K562 (cell line): ENCODE data around the gene KMO. TPM values are rescaled to one million over a fixed set of nuclear protein-coding genes. Genes with fewer than 3 reads are reported as not detected.

Experiments
- ADNP ChIP-seq: fragments of 200-800 bp; sonication (Bioruptor generic); IDR thresholded peaks from 2 replicates; pipeline ENCODE4 v1.6.1; 2016; ENCODE audit warnings: missing genetic modification characterization, missing compliant biosample characterization
- ARID1B ChIP-seq: fragments of 450-650 bp; IDR thresholded peaks from 2 replicates; pipeline ENCODE4 v1.6.1; 2016; ENCODE audit warnings: antibody characterized with exemption, mild to moderate bottlenecking, inconsistent platforms
- ARNT ChIP-seq, 2 experiments: fragments of 450-650 bp; IDR thresholded peaks; 2 replicates each; pipeline ENCODE4 v1.6.1; 2016; ENCODE audit warnings: mild to moderate bottlenecking in 1 of 2
- CHCHD3 ChIP-seq: fragments of 250-450 bp; sonication (Bioruptor Pico); IDR thresholded peaks from 2 replicates; pipeline ENCODE4 v2.1.2; 2022; ENCODE audit warnings: mild to moderate bottlenecking
- JUND ChIP-seq, 2 experiments: IDR thresholded peaks; 2 replicates in 1 of 2; 3 replicates in 1 of 2; pipeline ENCODE4 v1.6.1; 2011; ENCODE audit warnings: borderline replicate concordance in 2 of 2, low read depth in 2 of 2, low read length in 2 of 2, improper control_type of control experiment in 1 of 2, missing biosample characterization in 1 of 2, missing genetic modification characterization in 1 of 2, missing genetic modification reagents in 1 of 2
- LARP7 ChIP-seq: fragments of 450-650 bp; IDR thresholded peaks from 2 replicates; pipeline ENCODE4 v1.6.1; 2016
- RCOR1 ChIP-seq, 2 experiments: IDR thresholded peaks; 2 replicates each; pipeline ENCODE4 v1.6.1; 2012; ENCODE audit warnings: low read depth in 2 of 2, low read length in 2 of 2, borderline replicate concordance in 1 of 2, improper control_type of control experiment in 1 of 2
- SMARCC2 ChIP-seq: fragments of 450-650 bp; IDR thresholded peaks from 2 replicates; pipeline ENCODE4 v1.6.1; 2017; ENCODE audit warnings: antibody characterized with exemption, moderate library complexity, mild to moderate bottlenecking, low read depth
- SNIP1 ChIP-seq: fragments of 450-650 bp; IDR thresholded peaks from 2 replicates; pipeline ENCODE4 v1.7.1; 2017; ENCODE audit warnings: low read depth, mild to moderate bottlenecking
- TEAD4 ChIP-seq, 2 experiments: sonication (generic) in 1 of 2; formaldehyde crosslinking in 1 of 2; IDR thresholded peaks; 2 replicates each; pipeline versions ENCODE4 v1.6.1 to v1.8.0; 2012 to 2022; ENCODE audit warnings: borderline replicate concordance in 1 of 2, inconsistent platforms in 1 of 2, low read length in 1 of 2, mild to moderate bottlenecking in 1 of 2, missing genetic modification reagents in 1 of 2
- ZNF384 ChIP-seq: IDR thresholded peaks from 2 replicates; pipeline ENCODE4 v1.6.1; 2012; ENCODE audit warnings: low read depth, low read length, improper control_type of control experiment
- ZNF408 ChIP-seq: fragments of 250-450 bp; sonication (Bioruptor Pico); IDR thresholded peaks from 2 replicates; pipeline ENCODE4 v1.4.0; 2020; ENCODE audit warnings: low read depth, mild to moderate bottlenecking, moderate library complexity
- ZNF445 ChIP-seq: fragments of 250-450 bp; sonication (Bioruptor Pico); IDR thresholded peaks from 2 replicates; pipeline ENCODE4 v1.4.0; 2020; ENCODE audit warnings: low read depth, mild to moderate bottlenecking, moderate library complexity
- ZNF589 ChIP-seq: fragments of 200-800 bp; sonication (Bioruptor generic); IDR thresholded peaks from 2 replicates; pipeline ENCODE4 v1.6.1; 2016; ENCODE audit warnings: low read depth, missing genetic modification characterization, missing compliant biosample characterization
- ZNF592 ChIP-seq: fragments of 450-650 bp; IDR thresholded peaks from 2 replicates; pipeline ENCODE4 v1.6.1; 2017; ENCODE audit warnings: antibody characterized with exemption, mild to moderate bottlenecking
- polyA plus RNA-seq, 8 experiments: library from polyadenylated mRNA; depleted of rRNA in 4 of 8; stranded (reverse) in 5 of 8; unstranded in 3 of 8; fragments of >200 nt; fragmentation: Nextera tagmentation in 2 of 8; fragmentation: Illumina TruSeq in 1 of 8; extraction: Ambion mirVana in 2 of 8; extraction: Trizol in 1 of 8; gene quantifications; 2 replicates each; pipeline versions ENCODE4 v1.2.1 to v1.2.3, GENCODE V29; 2011 to 2014; ENCODE audit warnings: inconsistent platforms in 1 of 8, missing spikeins in 1 of 8
- total RNA-seq, 7 experiments: library from RNA; depleted of rRNA in 6 of 7; stranded (reverse); fragments of >200 nt in 6 of 7; fragmentation: Illumina TruSeq in 2 of 7; extraction: Trizol in 2 of 7; gene quantifications; 2 replicates each; pipeline versions ENCODE4 v1.2.1 to v1.2.3, GENCODE V29; 2011 to 2021; ENCODE audit warnings: low replicate concordance in 1 of 7
- TF ChIP-seq, protein P1 (sequence below), 2 experiments: fragments of 450-650 bp; formaldehyde crosslinking in 1 of 2; IDR thresholded peaks; 2 replicates each; pipeline versions ENCODE4 v1.4.0 to v1.6.1; 2014 to 2020; ENCODE audit warnings: mild to moderate bottlenecking in 2 of 2, borderline replicate concordance in 1 of 2, low read depth in 1 of 2

Gene KMO
- total and polyA plus RNA-seq, 9 of the 15 experiments (the other 6 are each of a cell fraction or from before 2014, with no cell fraction given) = 0.01 to 0.11 (median 0.01) TPM; not detected in 6

GRCh38 chr1:241611063-241611462, 78.9 kb downstream of the KMO start (continued):
- no peak for TF ChIP-seq ZNF445 (CRISPR knock-in tag)
- TF ChIP-seq ZNF589 (CRISPR knock-in tag) = no peak
- no peak for TF ChIP-seq LARP7
- TF ChIP-seq SNIP1 = no peak
- TF ChIP-seq CHCHD3 = no peak
- peak; percentile 68 for TF ChIP-seq JUND (IDR thresholded peaks at IDR 0.05; ENCODE audit: borderline replicate concordance, low read depth, low read length)
- TF ChIP-seq JUND (tag; IDR thresholded peaks at IDR 0.05; ENCODE audit: borderline replicate concordance, low read depth, low read length) = peak; percentile 66; the same call in 2 of the 3 replicates
- TF ChIP-seq, protein P1, sequence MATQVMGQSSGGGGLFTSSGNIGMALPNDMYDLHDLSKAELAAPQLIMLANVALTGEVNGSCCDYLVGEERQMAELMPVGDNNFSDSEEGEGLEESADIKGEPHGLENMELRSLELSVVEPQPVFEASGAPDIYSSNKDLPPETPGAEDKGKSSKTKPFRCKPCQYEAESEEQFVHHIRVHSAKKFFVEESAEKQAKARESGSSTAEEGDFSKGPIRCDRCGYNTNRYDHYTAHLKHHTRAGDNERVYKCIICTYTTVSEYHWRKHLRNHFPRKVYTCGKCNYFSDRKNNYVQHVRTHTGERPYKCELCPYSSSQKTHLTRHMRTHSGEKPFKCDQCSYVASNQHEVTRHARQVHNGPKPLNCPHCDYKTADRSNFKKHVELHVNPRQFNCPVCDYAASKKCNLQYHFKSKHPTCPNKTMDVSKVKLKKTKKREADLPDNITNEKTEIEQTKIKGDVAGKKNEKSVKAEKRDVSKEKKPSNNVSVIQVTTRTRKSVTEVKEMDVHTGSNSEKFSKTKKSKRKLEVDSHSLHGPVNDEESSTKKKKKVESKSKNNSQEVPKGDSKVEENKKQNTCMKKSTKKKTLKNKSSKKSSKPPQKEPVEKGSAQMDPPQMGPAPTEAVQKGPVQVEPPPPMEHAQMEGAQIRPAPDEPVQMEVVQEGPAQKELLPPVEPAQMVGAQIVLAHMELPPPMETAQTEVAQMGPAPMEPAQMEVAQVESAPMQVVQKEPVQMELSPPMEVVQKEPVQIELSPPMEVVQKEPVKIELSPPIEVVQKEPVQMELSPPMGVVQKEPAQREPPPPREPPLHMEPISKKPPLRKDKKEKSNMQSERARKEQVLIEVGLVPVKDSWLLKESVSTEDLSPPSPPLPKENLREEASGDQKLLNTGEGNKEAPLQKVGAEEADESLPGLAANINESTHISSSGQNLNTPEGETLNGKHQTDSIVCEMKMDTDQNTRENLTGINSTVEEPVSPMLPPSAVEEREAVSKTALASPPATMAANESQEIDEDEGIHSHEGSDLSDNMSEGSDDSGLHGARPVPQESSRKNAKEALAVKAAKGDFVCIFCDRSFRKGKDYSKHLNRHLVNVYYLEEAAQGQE (IDR thresholded peaks at IDR 0.05; ENCODE audit: borderline replicate concordance) = peak; percentile 91
- TF ChIP-seq, protein P1 (CRISPR knock-in tag; IDR thresholded peaks at IDR 0.05; ENCODE audit: low read depth) = no peak
- peak; percentile 29; the same call in 1 of the 2 replicates for TF ChIP-seq ARID1B
- TF ChIP-seq ADNP (tag) = no peak
- TF ChIP-seq RCOR1 (IDR thresholded peaks at IDR 0.05; ENCODE audit: borderline replicate concordance in 1 of 2, low read depth in 2 of 2, low read length in 2 of 2) = no peak
- TF ChIP-seq ARNT (IDR thresholded peaks at IDR 0.05) = no peak
- no peak for TF ChIP-seq ZNF592
- no peak; the same call in 1 of the 2 replicates for TF ChIP-seq SMARCC2
- peak; percentile 36; the same call in 1 of the 2 replicates for TF ChIP-seq TEAD4 (IDR thresholded peaks at IDR 0.05; ENCODE audit: low read length)
- TF ChIP-seq TEAD4 (CRISPR knock-in tag; IDR thresholded peaks at IDR 0.05; ENCODE audit: borderline replicate concordance) = no peak
- no peak for TF ChIP-seq ZNF408
- 0 out of 2 replicates have a peak, but pooled peaks have one; percentile 38 for TF ChIP-seq ZNF384
